NCI-H510A (cell line): ENCODE data around the gene POLR3K.
"Not testable (repeated sequence)": the region's sequence is repeated elsewhere in the genome, so short reads cannot be mapped to it uniquely, and the experiment has no call there.

Experiments
- DNase-seq: peaks from one replicate; lab custom pipeline; 2025; lab: John Stamatoyannopoulos, UW

Gene POLR3K

GRCh38 chr16:63998-64913, 10.8 kb upstream of the POLR3K start:
- no peak for DNase-seq

- DNase-seq = no peak
Measured at GRCh38 chr16:63466-63865, 10.1 kb upstream of the POLR3K start.

GRCh38 chr16:62968-63391, 9.6 kb upstream of the POLR3K start:
- DNase-seq = no peak

- no peak for DNase-seq
Measured at GRCh38 chr16:62283-62967, 9.0 kb upstream of the POLR3K start.

- no peak for DNase-seq
Measured at GRCh38 chr16:61879-62281, 8.5 kb upstream of the POLR3K start.

- DNase-seq = no peak
Measured at GRCh38 chr16:60929-61878, 7.8 kb upstream of the POLR3K start.

- DNase-seq = no peak
Measured at GRCh38 chr16:60166-60565, 6.8 kb upstream of the POLR3K start.

GRCh38 chr16:59440-60059, 6.1 kb upstream of the POLR3K start:
- DNase-seq = no peak

- DNase-seq = no peak
Measured at GRCh38 chr16:58491-59439, 5.4 kb upstream of the POLR3K start.

GRCh38 chr16:57711-58110, 4.3 kb upstream of the POLR3K start:
- no peak for DNase-seq

GRCh38 chr16:56231-56927, 3.0 kb upstream of the POLR3K start:
- DNase-seq = no peak

- DNase-seq = no peak
Measured at GRCh38 chr16:55571-56136, 2.2 kb upstream of the POLR3K start.

GRCh38 chr16:54237-54581, 801 bp upstream of the POLR3K start:
- DNase-seq = no peak

GRCh38 chr16:50769-51591, 2.4 kb downstream of the POLR3K start:
- no peak for DNase-seq

- DNase-seq = no peak
Measured at GRCh38 chr16:47234-47633, 6.2 kb downstream of the POLR3K start.

- not testable (repeated sequence) for DNase-seq
Measured at GRCh38 chr16:46510-46909, 6.9 kb downstream of the POLR3K start.

- DNase-seq = no peak
Measured at GRCh38 chr16:45454-45853, 8.0 kb downstream of the POLR3K start.

- no peak for DNase-seq
Measured at GRCh38 chr16:44655-45054, 8.8 kb downstream of the POLR3K start.

- no peak for DNase-seq
Measured at GRCh38 chr16:43294-43693, 10.1 kb downstream of the POLR3K start.
